B cell (primary cell): ENCODE measurements around the gene GRB10. TPM values are rescaled to one million over a fixed set of nuclear protein-coding genes. Genes with fewer than 3 reads are reported as not detected.

Experiments
- ATAC-seq: fragments of 200-7000 bp; cut with Tn5 transposase; one replicate; pipeline ENCODE4 v1.10.0; 2021; ENCODE audit warnings: low read depth, mild to moderate bottlenecking, moderate number of reproducible peaks, moderate library complexity
- CTCF ChIA-PET: fragments of 350-600 bp; sonication (Branson Sonifier 250); formaldehyde crosslinking; loops from one replicate; lab custom pipeline; 2021; ENCODE audit warnings: antibody characterized with exemption, inconsistent platforms; lab: Charles Lee
- POLR2A ChIA-PET: fragments of 350-600 bp; sonication (Branson Sonifier 250); formaldehyde crosslinking; loops from one replicate; lab custom pipeline; 2021; ENCODE audit warnings: antibody characterized with exemption; lab: Charles Lee
- DNase-seq: peaks from one replicate; pipeline ENCODE4 v3.0.0; 2013
- H2AFZ ChIP-seq: 2 replicates; pipeline ENCODE4 v1.6.1; 2012; ENCODE audit warnings: mild to moderate bottlenecking, low read depth, low read length; ENCODE audit not compliant: insufficient read depth, poor library complexity, severe bottlenecking
- H3K27ac ChIP-seq, 2 donors: 1 replicate in 1 of 2; 2 replicates in 1 of 2; pipeline ENCODE4 v1.5.1; 2012 to 2013; ENCODE audit warnings: low read length in 2 of 2, mild to moderate bottlenecking in 2 of 2, moderate library complexity in 1 of 2
- H3K27me3 ChIP-seq, 4 experiments: fragments of 200-600 bp in 1 of 4; sonication (generic) in 1 of 4; replicated peaks in 1 of 4; 1 replicate in 2 of 4; 2 replicates in 2 of 4; pipeline versions ENCODE4 v1.6.1 to v1.7.0; 2013 to 2016; ENCODE audit warnings: low read length in 3 of 4, mild to moderate bottlenecking in 2 of 4, mixed read lengths in 1 of 4, moderate library complexity in 1 of 4; ENCODE audit not compliant: insufficient read depth in 4 of 4, control insufficient read depth in 3 of 4; ENCODE audit errors: control extremely low read depth in 1 of 4
- H3K36me3 ChIP-seq, 2 experiments: replicated peaks in 1 of 2; 1 replicate in 1 of 2; 2 replicates in 1 of 2; pipeline versions ENCODE4 v1.6.1 to v1.7.1; 2013; ENCODE audit warnings: low read length in 1 of 2; ENCODE audit not compliant: insufficient read depth in 2 of 2, control insufficient read depth in 1 of 2; ENCODE audit errors: control extremely low read depth in 1 of 2, extremely low read depth in 1 of 2
- H3K4me1 ChIP-seq, 2 donors: fragments of 200-600 bp in 1 of 2; sonication (generic) in 1 of 2; 1 replicate in 1 of 2; 2 replicates in 1 of 2; pipeline versions ENCODE4 v1.5.1 to v1.6.1; 2013 to 2017; ENCODE audit warnings: low read length in 2 of 2; ENCODE audit not compliant: control insufficient read depth in 2 of 2, insufficient read depth in 2 of 2
- H3K4me2 ChIP-seq: replicated peaks from 2 replicates; pipeline ENCODE3; 2012; ENCODE audit warnings: mild to moderate bottlenecking, low read depth, low read length; ENCODE audit not compliant: poor library complexity, severe bottlenecking
- H3K4me3 ChIP-seq, 5 experiments: fragments of 200-600 bp in 1 of 5; sonication (generic) in 1 of 5; 1 replicate in 3 of 5; 2 replicates in 2 of 5; pipeline versions ENCODE4 v1.5.1 to v1.7.0; 2011 to 2016; ENCODE audit warnings: low read length in 4 of 5, mild to moderate bottlenecking in 4 of 5, low read depth in 2 of 5, control low read depth in 1 of 5, moderate library complexity in 1 of 5; ENCODE audit not compliant: insufficient read depth in 1 of 5; ENCODE audit errors: control extremely low read depth in 1 of 5, extremely low read depth in 1 of 5
- H3K79me2 ChIP-seq: fragments of 200-600 bp; sonication (generic); one replicate; pipeline ENCODE4 v1.6.0; 2016; ENCODE audit warnings: low read length; ENCODE audit not compliant: control insufficient read depth, insufficient read depth
- H3K9ac ChIP-seq: fragments of 200-600 bp; sonication (generic); 2 replicates; pipeline ENCODE4 v1.6.1; 2017; ENCODE audit warnings: mild to moderate bottlenecking, low read length, moderate library complexity
- H3K9me3 ChIP-seq, 3 donors: one replicate each; pipeline versions ENCODE4 v1.6.1 to v1.7.1; 2013; ENCODE audit warnings: low read length in 2 of 3; ENCODE audit not compliant: control insufficient read depth in 2 of 3, insufficient read depth in 1 of 3; ENCODE audit errors: control extremely low read depth in 1 of 3
- H4K20me1 ChIP-seq: 2 replicates; pipeline ENCODE4 v1.6.0; 2012; ENCODE audit warnings: mild to moderate bottlenecking, low read length; ENCODE audit not compliant: insufficient read depth, control insufficient read depth, poor library complexity, severe bottlenecking
- H3K27ac Mint-ChIP-seq: one replicate; pipeline ENCODE4 v1.8.0; 2021; ENCODE audit warnings: mixed read lengths
- H3K27me3 Mint-ChIP-seq: one replicate; pipeline ENCODE4 v1.8.0; 2021; ENCODE audit warnings: mixed read lengths
- H3K4me1 Mint-ChIP-seq: one replicate; pipeline ENCODE4 v1.8.0; 2021; ENCODE audit warnings: mixed read lengths
- H3K4me3 Mint-ChIP-seq: one replicate; pipeline ENCODE4 v1.8.0; 2021; ENCODE audit warnings: mixed read lengths
- H3K9me3 Mint-ChIP-seq: one replicate; pipeline ENCODE4 v1.8.0; 2022; ENCODE audit warnings: mixed read lengths; ENCODE audit not compliant: insufficient read depth
- CTCF ChIP-seq: fragments of 200-600 bp; IDR thresholded peaks from one replicate; pipeline ENCODE4 v1.8.0; 2022; ENCODE audit warnings: antibody characterized with exemption, mild to moderate bottlenecking
- EZH2 ChIP-seq: IDR thresholded peaks from 2 replicates; pipeline ENCODE4 v1.6.1; 2012; ENCODE audit warnings: borderline replicate concordance, low read depth, mild to moderate bottlenecking, moderate library complexity, low read length; ENCODE audit not compliant: insufficient read depth, poor library complexity, severe bottlenecking
- WGBS: methylation state at CpG from one replicate; pipeline ENCODE4 v1.1.5; 2013; ENCODE audit warnings: missing lambda C conversion rate; ENCODE audit not compliant: insufficient coverage; 5-methylcytosine and 5-hydroxymethylcytosine counted together
- intact Hi-C: fragments of 100-400 bp; cut with micrococcal nuclease; formaldehyde crosslinking; loops from one replicate; pipeline ENCODE4 v1.10.0; 2022
- polyA plus RNA-seq: library from polyadenylated mRNA; depleted of rRNA; stranded (reverse); fragments of >200 nt; gene quantifications from 2 replicates; pipeline ENCODE4 v1.2.3, GENCODE V29; 2012
- total RNA-seq, 2 donors: library from RNA; stranded (reverse); fragments of 120-200 nt in 1 of 2; gene quantifications; 1 replicate in 1 of 2; 2 replicates in 1 of 2; pipeline versions ENCODE4 v1.2.3 to v1.2.4, GENCODE V29; 2013 to 2022

The GRB10 gene
- total and polyA plus RNA-seq, 2 donors (not counting 1 experiment from before 2014, with no cell fraction given) = 0.04 TPM; not detected in 1

- H3K9me3 Mint-ChIP-seq = no peaks in the 10 kb centered on the region
- ATAC-seq = no peak
- Histone ChIP-seq H3K27me3 (peaks cover 0 to 3% (median 0%) of the 10 kb centered on the region in 4 experiments), H3K27ac (no peak overlapping the region), H3K9ac (no peak overlapping the region), H3K4me1 (no peaks in the 10 kb centered on the region), H3K79me2 (no peaks in the 10 kb centered on the region), H2AFZ (no peak overlapping the region), H3K36me3 (no peaks in the 10 kb centered on the region), H4K20me1 (no peaks in the 10 kb centered on the region), H3K4me3 (no peak overlapping the region), H3K9me3 (no peaks in the 10 kb centered on the region), H3K4me2 (no peak overlapping the region)
- H3K4me1 Mint-ChIP-seq = no peaks in the 10 kb centered on the region
- CTCF ChIA-PET = no interaction called here
- H3K27ac Mint-ChIP-seq = no peak overlapping the region
- DNase-seq = no peak
- H3K4me3 Mint-ChIP-seq = no peak overlapping the region
- POLR2A ChIA-PET = no interaction called here
- intact Hi-C loops = no loop called here
- WGBS = 91% methylated on average over 6 of the region's 9 CpGs
- TF ChIP-seq EZH2 (no peak), CTCF (no peak)
- H3K27me3 Mint-ChIP-seq = peaks cover 12% of the 10 kb centered on the region
These were observed 131.3 kb downstream of the GRB10 start for GRCh38 chr7:50651271-50651989.

DNA sequence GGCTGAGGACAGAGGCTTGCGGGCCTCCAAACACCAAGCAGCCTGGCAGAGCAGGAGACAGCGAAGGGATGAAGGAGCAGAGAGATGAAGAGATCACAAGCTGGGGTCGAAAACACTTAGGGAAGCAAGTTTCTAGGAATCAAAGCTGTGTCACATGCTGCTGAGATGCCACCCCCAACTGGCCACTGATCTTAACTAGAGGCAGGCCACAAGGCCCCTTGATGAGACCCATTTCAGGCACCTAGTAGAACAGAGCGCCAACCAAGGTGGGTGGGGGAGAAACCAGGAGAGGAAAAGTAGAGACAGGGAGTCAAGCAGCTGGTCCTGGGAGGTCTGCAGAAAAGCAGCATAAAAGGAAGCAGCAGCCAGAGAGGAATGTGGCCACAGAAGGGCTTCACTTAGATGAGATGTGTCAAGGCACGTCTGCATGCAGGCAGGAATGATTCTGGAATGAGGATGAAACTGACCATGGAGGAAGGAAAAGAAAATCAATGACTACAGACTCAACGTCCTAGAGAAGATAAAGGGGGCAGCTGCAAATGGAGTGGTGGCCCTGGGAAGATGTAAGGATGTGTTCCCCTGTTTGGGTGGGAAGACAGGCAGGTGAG lies 132.5 kb downstream of the GRB10 start:
- H3K9me3 Mint-ChIP-seq = no peaks in the 10 kb centered on the region
- H3K36me3 ChIP-seq = no peaks in the 10 kb centered on the region
- H4K20me1 ChIP-seq = no peaks in the 10 kb centered on the region
- H2AFZ ChIP-seq = no peak overlapping the region
- ChIA-PET POLR2A (no interaction called here), CTCF (no interaction called here)
- H3K9ac ChIP-seq = no peak overlapping the region
- H3K27me3 ChIP-seq = no peaks in the 10 kb centered on the region
- H3K27me3 Mint-ChIP-seq = peaks cover 3% of the 10 kb centered on the region
- H3K4me1 ChIP-seq = no peaks in the 10 kb centered on the region
- WGBS = 90% methylated on average over 6 of the region's 6 CpGs
- intact Hi-C loops = no loop called here
- no peaks in the 10 kb centered on the region for H3K79me2 ChIP-seq
- no peak overlapping the region for H3K4me3 Mint-ChIP-seq
- H3K9me3 ChIP-seq = no peaks in the 10 kb centered on the region
- H3K27ac Mint-ChIP-seq = no peak overlapping the region
- no peak for ATAC-seq
- TF ChIP-seq EZH2 (no peak), CTCF (no peak)
- H3K27ac ChIP-seq = no peak overlapping the region
- no peak for DNase-seq
- H3K4me2 ChIP-seq = no peak overlapping the region
- H3K4me1 Mint-ChIP-seq = no peaks in the 10 kb centered on the region
- no peak overlapping the region for H3K4me3 ChIP-seq
